Astrocyte (in vitro differentiated cells and primary cell): ENCODE measurements around the gene BANK1. TPM values are rescaled to one million over a fixed set of nuclear protein-coding genes. Genes with fewer than 3 reads are reported as not detected.
A peak's percentile ranks its signal among the peaks of the same experiment; 100 is the strongest.

Experiments
- DNase-seq: peaks from one replicate; pipeline ENCODE4 v3.0.0-alpha.2; 2010; ENCODE audit warnings: low read depth
- FAIRE-seq: peaks from 2 replicates; lab custom pipeline; 2011; peaks lifted over from hg19 to GRCh38; lab: Jason Lieb, UNC
- H2AFZ ChIP-seq: 2 replicates; pipeline ENCODE4 v1.6.0; 2012; ENCODE audit warnings: low read depth, low read length, inconsistent platforms
- H3K27ac ChIP-seq: 2 replicates; pipeline ENCODE4 v1.5.1; 2011; ENCODE audit warnings: low read depth, low read length, inconsistent platforms
- H3K27me3 ChIP-seq: 2 replicates; pipeline ENCODE4 v1.6.0; 2011; ENCODE audit warnings: low read length, inconsistent platforms; ENCODE audit not compliant: insufficient read depth
- H3K36me3 ChIP-seq: 2 replicates; pipeline ENCODE4 v1.5.1; 2011; ENCODE audit warnings: low read length, inconsistent platforms; ENCODE audit not compliant: insufficient read depth
- H3K4me1 ChIP-seq: 2 replicates; pipeline ENCODE4 v1.5.1; 2011; ENCODE audit warnings: low read length, inconsistent platforms; ENCODE audit not compliant: insufficient read depth
- H3K4me2 ChIP-seq: 2 replicates; pipeline ENCODE4 v1.6.0; 2012; ENCODE audit warnings: low read length, inconsistent platforms
- H3K4me3 ChIP-seq: 2 replicates; pipeline ENCODE4 v1.5.1; 2011; ENCODE audit warnings: low read depth, mild to moderate bottlenecking, low read length, inconsistent platforms; ENCODE audit not compliant: insufficient read depth
- H3K79me2 ChIP-seq: 2 replicates; pipeline ENCODE4 v1.6.0; 2012; ENCODE audit warnings: mild to moderate bottlenecking, low read length, inconsistent platforms; ENCODE audit not compliant: insufficient read depth
- H3K9ac ChIP-seq: 2 replicates; pipeline ENCODE4 v1.6.0; 2012; ENCODE audit warnings: mild to moderate bottlenecking, low read length, inconsistent platforms
- H3K9me3 ChIP-seq: 2 replicates; pipeline ENCODE4 v1.5.1; 2012; ENCODE audit warnings: low read depth, mild to moderate bottlenecking, low read length, inconsistent platforms; ENCODE audit not compliant: insufficient read depth
- H4K20me1 ChIP-seq: 2 replicates; pipeline ENCODE4 v1.6.0; 2012; ENCODE audit warnings: low read length, inconsistent platforms; ENCODE audit not compliant: insufficient read depth
- H3K27ac Mint-ChIP-seq: one replicate; pipeline ENCODE4 v1.8.0; 2021; ENCODE audit warnings: mild to moderate bottlenecking, mixed read lengths; ENCODE audit not compliant: unreplicated experiment
- H3K27me3 Mint-ChIP-seq: one replicate; pipeline ENCODE4 v1.8.0; 2021; ENCODE audit warnings: low read depth, mixed read lengths; ENCODE audit not compliant: unreplicated experiment
- H3K36me3 Mint-ChIP-seq: one replicate; pipeline ENCODE4 v1.8.0; 2021; ENCODE audit warnings: low read depth, mixed read lengths; ENCODE audit not compliant: unreplicated experiment
- H3K4me1 Mint-ChIP-seq: one replicate; pipeline ENCODE4 v1.8.0; 2021; ENCODE audit warnings: low read depth, mixed read lengths; ENCODE audit not compliant: unreplicated experiment
- H3K4me3 Mint-ChIP-seq: one replicate; pipeline ENCODE4 v1.8.0; 2021; ENCODE audit warnings: mild to moderate bottlenecking, moderate library complexity, mixed read lengths; ENCODE audit not compliant: unreplicated experiment
- H3K9me3 Mint-ChIP-seq: one replicate; pipeline ENCODE4 v1.8.0; 2021; ENCODE audit warnings: mild to moderate bottlenecking, mixed read lengths; ENCODE audit not compliant: unreplicated experiment
- CTCF ChIP-seq: IDR thresholded peaks from 2 replicates; pipeline ENCODE4 v1.5.1; 2011; ENCODE audit warnings: low read depth, mild to moderate bottlenecking, inconsistent platforms, low read length, moderate library complexity; ENCODE audit not compliant: insufficient read depth
- EZH2 ChIP-seq: IDR thresholded peaks from 2 replicates; pipeline ENCODE4 v1.6.1; 2012; ENCODE audit warnings: mild to moderate bottlenecking, low read length, inconsistent platforms; ENCODE audit not compliant: insufficient read depth
- total RNA-seq: library from RNA; stranded (reverse); gene quantifications from 2 replicates; pipeline ENCODE4 v1.2.1, GENCODE V29; 2021

Gene BANK1
- total RNA-seq, 1 donor from 2014 or later: 1.3 TPM

GRCh38 chr4:102036619-102037376 is 246.3 kb downstream of the BANK1 start:
- no peaks in the 10 kb centered on the region for H3K4me1 Mint-ChIP-seq
- no peak overlapping the region for H3K4me2 ChIP-seq
- TF ChIP-seq CTCF (no peak), EZH2 (no peak)
- H3K36me3 ChIP-seq: no peaks in the 10 kb centered on the region
- FAIRE-seq (no peak), DNase-seq (peak; percentile 29)
- no peak overlapping the region for H3K4me3 Mint-ChIP-seq
- no peaks in the 10 kb centered on the region for H3K79me2 ChIP-seq
- no peak overlapping the region for H3K9ac ChIP-seq
- no peaks in the 10 kb centered on the region for H3K27me3 ChIP-seq
- H2AFZ ChIP-seq: no peak overlapping the region
- peaks cover 2% of the 10 kb centered on the region for H3K9me3 Mint-ChIP-seq
- H3K4me3 ChIP-seq: no peak overlapping the region
- no peaks in the 10 kb centered on the region for H3K4me1 ChIP-seq
- no peak overlapping the region for H3K27ac ChIP-seq
- H3K36me3 Mint-ChIP-seq: no peaks in the 10 kb centered on the region
- H3K27me3 Mint-ChIP-seq: no peaks in the 10 kb centered on the region
- H4K20me1 ChIP-seq: no peaks in the 10 kb centered on the region
- H3K9me3 ChIP-seq: no peaks in the 10 kb centered on the region
- H3K27ac Mint-ChIP-seq: no peak overlapping the region

GRCh38 chr4:102037566-102037965 is 247.0 kb downstream of the BANK1 start:
- FAIRE-seq: no peak

More at GRCh38 chr4:102037566-102037965, 247.0 kb downstream of the BANK1 start:
- Histone ChIP-seq H3K4me1 (no peaks in the 10 kb centered on the region), H3K9ac (no peak overlapping the region), H2AFZ (no peak overlapping the region), H3K79me2 (no peaks in the 10 kb centered on the region), H4K20me1 (no peaks in the 10 kb centered on the region), H3K36me3 (no peaks in the 10 kb centered on the region), H3K27me3 (no peaks in the 10 kb centered on the region), H3K4me3 (no peak overlapping the region), H3K9me3 (no peaks in the 10 kb centered on the region), H3K4me2 (no peak overlapping the region), H3K27ac (no peak overlapping the region)
- Mint-ChIP-seq H3K9me3 (no peaks in the 10 kb centered on the region), H3K27ac (no peak overlapping the region), H3K4me3 (no peak overlapping the region), H3K27me3 (no peaks in the 10 kb centered on the region), H3K4me1 (no peaks in the 10 kb centered on the region), H3K36me3 (no peaks in the 10 kb centered on the region)
- TF ChIP-seq CTCF (no peak), EZH2 (no peak)
- no peak for DNase-seq
